H1 (cell line): ENCODE results near the gene PEAK1. TPM values are rescaled to one million over a fixed set of nuclear protein-coding genes. Genes with fewer than 3 reads are reported as not detected.

Experiments
- CHD2 ChIP-seq: IDR thresholded peaks from 2 replicates; pipeline ENCODE4 v1.6.1; 2012; ENCODE audit warnings: low read length, improper control_type of control experiment
- E2F6 ChIP-seq: IDR thresholded peaks from 2 replicates; pipeline ENCODE4 v1.6.1; 2012; ENCODE audit warnings: inconsistent platforms
- GABPA ChIP-seq: IDR thresholded peaks from 2 replicates; pipeline ENCODE4 v1.6.1; 2011; ENCODE audit warnings: mild to moderate bottlenecking, low read length, moderate library complexity, borderline replicate concordance; ENCODE audit not compliant: insufficient read depth
- HDAC6 ChIP-seq: IDR thresholded peaks from one replicate; pipeline ENCODE4 v1.7.1; 2012; ENCODE audit warnings: low read depth, mild to moderate bottlenecking, inconsistent platforms, low read length, moderate library complexity
- MAX ChIP-seq: IDR thresholded peaks from 2 replicates; pipeline ENCODE4 v1.6.1; 2012; ENCODE audit warnings: inconsistent platforms
- SIRT6 ChIP-seq: IDR thresholded peaks from one replicate; pipeline ENCODE4 v1.7.1; 2012; ENCODE audit warnings: low read length, inconsistent platforms
- polyA plus RNA-seq, 7 experiments: library from polyadenylated mRNA; depleted of rRNA in 3 of 7; stranded (reverse) in 5 of 7; unstranded in 2 of 7; fragments of >200 nt in 5 of 7; fragments of 200-250 nt in 2 of 7; gene quantifications; 1 replicate in 5 of 7; 2 replicates in 1 of 7; 4 replicates in 1 of 7; pipeline versions ENCODE4 v1.2.1 to v1.2.3, GENCODE V29; 2011 to 2013; ENCODE audit warnings: missing spikeins in 2 of 7, mixed read lengths in 2 of 7
- total RNA-seq: library from RNA; stranded (reverse); fragmentation: NEBNext Ultra II Directional; extraction: Animal tissue kit (Norgen Biotek cat#: 25700); gene quantifications from 2 replicates; pipeline ENCODE4 v1.2.1, GENCODE V29; 2021

PEAK1 gene
- total and polyA plus RNA-seq, 2 of the 8 experiments (the other 6 are each of a cell fraction or from before 2014, with no cell fraction given): 8.8 to 44.8 TPM

- TF ChIP-seq CHD2 (no peak), GABPA (no peak), MAX (no peak), E2F6 (no peak), HDAC6 (no peak), SIRT6 (no peak)
- TF ChIP-seq, all 59 proteins: peak for 0
These were observed 41.6 kb upstream of the PEAK1 start (continued) for GRCh38 chr15:77461486-77461885.
